GM12875 (cell line): Measurements from ENCODE around the gene ALPG.
"Not testable (repeated sequence)": the region's sequence is repeated elsewhere in the genome, so short reads cannot be mapped to it uniquely, and the experiment has no call there.

Experiments used
- H3K4me3 ChIP-seq: one replicate; pipeline ENCODE4 v1.5.1; 2011; ENCODE audit warnings: low read depth, low read length, control low read depth
- CTCF ChIP-seq: IDR thresholded peaks from 2 replicates; pipeline ENCODE4 v1.5.1; 2011; ENCODE audit warnings: low read depth, mild to moderate bottlenecking, control low read depth, inconsistent platforms, low read length, moderate library complexity, borderline replicate concordance; ENCODE audit not compliant: insufficient read depth

The ALPG gene

GRCh38 chr2:232375164-232375563 lies 31.5 kb upstream of the ALPG start:
- H3K4me3 ChIP-seq: no peak overlapping the region
- TF ChIP-seq CTCF: no peak

- TF ChIP-seq CTCF: no peak
Observed at GRCh38 chr2:232376260-232376659, 30.4 kb upstream of the ALPG start.

GRCh38 chr2:232376713-232377112 lies 29.9 kb upstream of the ALPG start:
- no peak for TF ChIP-seq CTCF
- no peak overlapping the region for H3K4me3 ChIP-seq

More at GRCh38 chr2:232376260-232376659, 30.4 kb upstream of the ALPG start:
- no peak overlapping the region for H3K4me3 ChIP-seq

- no peak overlapping the region for H3K4me3 ChIP-seq
- TF ChIP-seq CTCF: no peak
Observed at GRCh38 chr2:232377319-232377718, 29.3 kb upstream of the ALPG start.

- H3K4me3 ChIP-seq: no peak overlapping the region
- TF ChIP-seq CTCF: no peak
Observed at GRCh38 chr2:232377841-232378734, 28.6 kb upstream of the ALPG start.

- not testable (repeated sequence) for H3K4me3 ChIP-seq
Observed at GRCh38 chr2:232378735-232379151, 27.9 kb upstream of the ALPG start, which contains the start of gene ALPP. TSS of gene ALPP (plus strand) at chr2:232378751. CDS start at chr2:232378803, 52 bp downstream.

GRCh38 chr2:232379610-232380590 lies 26.7 kb upstream of the ALPG start:
- H3K4me3 ChIP-seq: not testable (repeated sequence)
